SK-N-MC (cell line): ENCODE measurements around the gene NRXN3.

Source experiments
- DNase-seq: peaks from one replicate; pipeline ENCODE4 v3.0.0-alpha.2; 2011; ENCODE audit warnings: low read depth, low spot score
- H3K27ac ChIP-seq: fragments of 200-600 bp; sonication (generic); 2 replicates; pipeline ENCODE4 v1.5.1; 2016; ENCODE audit warnings: mixed run types
- H3K36me3 ChIP-seq: fragments of 200-600 bp; sonication (generic); 2 replicates; pipeline ENCODE4 v1.6.1; 2017; ENCODE audit warnings: antibody characterized with exemption, low read length, mixed read lengths; ENCODE audit not compliant: insufficient read depth
- H3K4me3 ChIP-seq: fragments of 200-600 bp; sonication (generic); 2 replicates; pipeline ENCODE4 v1.5.1; 2016
- H3K9ac ChIP-seq: fragments of 200-600 bp; sonication (generic); 2 replicates; pipeline ENCODE4 v1.8.0; 2017; ENCODE audit warnings: mixed run types, mixed read lengths; ENCODE audit not compliant: insufficient read length
- H3K9me3 ChIP-seq: fragments of 200-600 bp; sonication (generic); 2 replicates; pipeline ENCODE4 v1.6.1; 2017; ENCODE audit warnings: low read depth, mild to moderate bottlenecking, antibody characterized with exemption, low read length, moderate library complexity, mixed read lengths
- EZH2 ChIP-seq: fragments of 200-600 bp; sonication (generic); IDR thresholded peaks from one replicate; pipeline ENCODE4 v1.6.1; 2017; ENCODE audit warnings: antibody characterized with exemption
- FOXP2 ChIP-seq: optimal IDR thresholded peaks from 2 replicates; pipeline ENCODE3; 2011; ENCODE audit warnings: mild to moderate bottlenecking, moderate library complexity; ENCODE audit not compliant: insufficient read depth; ENCODE audit errors: extremely low read length, control extremely low read depth
- POLR2AphosphoS5 ChIP-seq: IDR thresholded peaks from 2 replicates; pipeline ENCODE4 v1.6.1; 2012; ENCODE audit warnings: mild to moderate bottlenecking, low read depth, low read length, borderline replicate concordance

The NRXN3 gene

GRCh38 chr14:79786522-79786921, 1616.3 kb downstream of the NRXN3 start:
- H3K27ac ChIP-seq: no peak overlapping the region
- DNase-seq: no peak

GRCh38 chr14:79788346-79788745, 1618.2 kb downstream of the NRXN3 start:
- TF ChIP-seq POLR2AphosphoS5 (no peak), FOXP2 (no peak), EZH2 (no peak)
- no peaks in the 10 kb centered on the region for H3K9me3 ChIP-seq
- no peak overlapping the region for H3K4me3 ChIP-seq
- DNase-seq: no peak
- H3K9ac ChIP-seq: no peak overlapping the region
- no peak overlapping the region for H3K27ac ChIP-seq
- H3K36me3 ChIP-seq: no peaks in the 10 kb centered on the region

More at GRCh38 chr14:79786522-79786921, 1616.3 kb downstream of the NRXN3 start:
- H3K9ac ChIP-seq: no peak overlapping the region
- H3K9me3 ChIP-seq: no peaks in the 10 kb centered on the region
- H3K36me3 ChIP-seq: no peaks in the 10 kb centered on the region
- no peak overlapping the region for H3K4me3 ChIP-seq
- TF ChIP-seq EZH2 (no peak), FOXP2 (no peak), POLR2AphosphoS5 (no peak)

DNA sequence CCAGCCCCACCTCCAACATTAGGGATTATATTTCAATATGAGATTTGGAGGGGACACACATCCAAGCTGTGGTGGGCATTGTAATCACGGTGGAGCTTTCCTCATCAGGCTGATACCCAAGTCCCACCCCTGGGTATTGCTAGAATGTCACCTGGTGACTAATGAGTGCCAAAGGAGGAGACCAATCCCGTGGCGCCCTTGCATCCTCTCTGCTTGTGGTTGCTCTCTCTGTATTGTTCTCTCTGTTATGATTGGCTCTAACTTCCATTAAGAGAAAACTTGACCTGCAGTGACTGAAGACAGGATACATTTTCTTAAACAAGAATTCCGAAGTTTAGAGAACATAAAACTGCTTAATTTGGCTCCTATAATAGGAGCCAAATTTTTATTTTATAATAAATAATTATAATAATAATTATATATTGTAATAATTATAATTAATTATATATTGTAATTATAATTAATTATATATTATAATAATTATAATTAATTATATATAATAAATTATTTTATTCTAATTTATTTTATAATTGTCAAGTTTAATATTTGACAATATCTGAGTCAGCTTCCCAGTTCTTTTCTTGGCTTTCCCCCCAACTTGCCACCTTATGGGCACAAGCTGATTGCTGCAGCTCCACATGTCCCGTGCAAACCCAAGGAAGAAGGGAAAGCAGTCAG, 1621.0 kb downstream of the NRXN3 start:
- H3K36me3 ChIP-seq: no peaks in the 10 kb centered on the region

GRCh38 chr14:79802093-79802492, 1631.9 kb downstream of the NRXN3 start:
- TF ChIP-seq POLR2AphosphoS5 (no peak), FOXP2 (no peak), EZH2 (no peak)
- Histone ChIP-seq H3K4me3 (no peak overlapping the region), H3K27ac (no peak overlapping the region), H3K9me3 (no peaks in the 10 kb centered on the region), H3K36me3 (no peaks in the 10 kb centered on the region), H3K9ac (no peak overlapping the region)
- DNase-seq: no peak

More for the DNA sequence above, 1621.0 kb downstream of the NRXN3 start:
- no peak overlapping the region for H3K27ac ChIP-seq
- H3K9ac ChIP-seq: no peak overlapping the region
- no peak for TF ChIP-seq EZH2
- no peak for TF ChIP-seq POLR2AphosphoS5
- no peak for TF ChIP-seq FOXP2
- no peak overlapping the region for H3K4me3 ChIP-seq
- no peaks in the 10 kb centered on the region for H3K9me3 ChIP-seq
- no peak for DNase-seq

- H3K9ac ChIP-seq: no peak overlapping the region
- H3K36me3 ChIP-seq: no peaks in the 10 kb centered on the region
- DNase-seq: no peak
- H3K27ac ChIP-seq: no peak overlapping the region
- H3K4me3 ChIP-seq: no peak overlapping the region
- TF ChIP-seq FOXP2 (no peak), EZH2 (no peak)
- no peaks in the 10 kb centered on the region for H3K9me3 ChIP-seq
Measured at GRCh38 chr14:79805636-79806035, 1635.5 kb downstream of the NRXN3 start.

GRCh38 chr14:79809849-79810612, 1639.9 kb downstream of the NRXN3 start:
- Histone ChIP-seq H3K9me3 (no peaks in the 10 kb centered on the region), H3K4me3 (no peak overlapping the region), H3K27ac (no peak overlapping the region), H3K9ac (no peak overlapping the region), H3K36me3 (no peaks in the 10 kb centered on the region)
- no peak for DNase-seq
- TF ChIP-seq EZH2 (no peak), POLR2AphosphoS5 (no peak), FOXP2 (no peak)

DNA sequence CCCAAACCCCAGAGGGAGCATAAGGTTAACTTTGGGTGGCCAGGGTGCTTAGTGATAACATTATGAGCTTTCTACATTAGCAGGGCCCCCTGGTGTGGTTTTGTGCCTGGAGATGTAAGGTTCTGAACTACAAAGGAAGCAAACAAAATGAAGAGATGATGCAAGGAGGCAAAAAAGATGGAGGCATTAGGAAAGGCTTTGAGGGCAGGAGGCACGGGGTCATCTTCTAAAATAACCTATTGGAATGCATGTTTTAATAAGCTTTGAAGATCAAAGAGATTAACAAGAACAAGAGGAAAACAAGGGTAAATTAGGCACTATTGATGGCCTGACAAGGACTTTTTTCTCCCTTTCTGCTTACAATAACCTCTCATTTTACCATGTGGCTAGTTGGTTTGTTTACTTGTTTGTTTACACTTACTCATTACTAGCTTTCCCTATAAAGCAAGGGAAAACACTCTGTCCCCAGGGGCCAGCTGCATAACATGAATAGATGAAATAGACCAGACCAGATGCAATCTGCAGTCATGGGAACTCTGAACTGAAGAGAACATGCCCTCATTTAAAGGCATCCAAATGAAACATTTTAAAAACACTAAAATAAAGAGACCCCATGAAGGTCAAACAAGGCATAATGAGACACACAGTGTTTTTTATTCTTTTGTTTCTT, 1650.8 kb downstream of the NRXN3 start:
- DNase-seq: no peak
- no peak overlapping the region for H3K9ac ChIP-seq
- H3K36me3 ChIP-seq: no peaks in the 10 kb centered on the region
- H3K4me3 ChIP-seq: no peak overlapping the region
- H3K27ac ChIP-seq: no peak overlapping the region
- H3K9me3 ChIP-seq: no peaks in the 10 kb centered on the region
- TF ChIP-seq EZH2: no peak
- TF ChIP-seq POLR2AphosphoS5: no peak
- no peak for TF ChIP-seq FOXP2

DNA sequence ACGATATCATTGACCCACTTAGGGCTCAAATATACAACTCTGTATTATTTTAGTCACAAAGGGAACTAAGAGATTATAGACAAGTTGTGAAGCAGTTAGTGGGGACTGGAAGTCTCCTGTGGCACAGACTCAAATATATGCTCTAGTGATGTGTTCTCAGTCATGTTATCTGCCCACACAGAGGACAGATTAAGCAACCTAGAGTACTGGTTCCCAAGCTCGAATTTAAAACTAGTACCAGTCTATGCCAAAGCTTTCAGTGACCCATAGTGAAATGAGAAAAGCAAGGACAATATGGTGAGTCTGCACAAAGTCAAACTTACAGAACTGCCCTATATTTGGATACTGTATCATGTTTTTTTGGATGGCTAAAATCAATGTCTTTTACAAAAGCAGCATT, 1651.9 kb downstream of the NRXN3 start:
- TF ChIP-seq POLR2AphosphoS5: no peak
- TF ChIP-seq EZH2: no peak
- Histone ChIP-seq H3K9me3 (no peaks in the 10 kb centered on the region), H3K27ac (no peak overlapping the region)

GRCh38 chr14:79825046-79825521, 1654.9 kb downstream of the NRXN3 start:
- Histone ChIP-seq H3K27ac (no peak overlapping the region), H3K9me3 (no peaks in the 10 kb centered on the region), H3K9ac (no peak overlapping the region), H3K36me3 (no peaks in the 10 kb centered on the region), H3K4me3 (no peak overlapping the region)
- no peak for TF ChIP-seq FOXP2
- no peak for TF ChIP-seq EZH2
- no peak for TF ChIP-seq POLR2AphosphoS5
- DNase-seq: no peak

More for the DNA sequence above, 1651.9 kb downstream of the NRXN3 start:
- no peak for DNase-seq
- Histone ChIP-seq H3K4me3 (no peak overlapping the region), H3K9ac (no peak overlapping the region), H3K36me3 (no peaks in the 10 kb centered on the region)
